WTC11 (cell line): Measurements from ENCODE around the gene MARCHF10. TPM values are rescaled to one million over a fixed set of nuclear protein-coding genes. Genes with fewer than 3 reads are reported as not detected.

Source experiments
- ATAC-seq: fragments of 200-7000 bp; cut with Tn5 transposase; 2 replicates; pipeline ENCODE4 v1.10.0; 2021; ENCODE audit warnings: mild to moderate bottlenecking, moderate library complexity
- CTCF ChIA-PET: fragments of 300-600 bp; sonication (Branson Sonifier 250); formaldehyde crosslinking; loops from one replicate; lab custom pipeline; 2021; ENCODE audit warnings: antibody characterized with exemption; lab: Charles Lee
- POLR2A ChIA-PET: fragments of 350-600 bp; sonication (Branson Sonifier 250); formaldehyde crosslinking; loops from one replicate; lab custom pipeline; 2021; ENCODE audit warnings: antibody characterized with exemption; lab: Charles Lee
- DNase-seq: peaks from one replicate; pipeline ENCODE4 v3.0.0; 2021; ENCODE audit warnings: low spot score
- H3K27ac Mint-ChIP-seq: 2 replicates; pipeline ENCODE4 v1.8.0; 2021; ENCODE audit warnings: mixed read lengths
- H3K27me3 Mint-ChIP-seq: 2 replicates; pipeline ENCODE4 v1.8.0; 2021; ENCODE audit warnings: low read depth, mild to moderate bottlenecking, moderate library complexity, mixed read lengths
- H3K36me3 Mint-ChIP-seq: 2 replicates; pipeline ENCODE4 v1.8.0; 2021; ENCODE audit warnings: mixed read lengths
- H3K4me1 Mint-ChIP-seq: 2 replicates; pipeline ENCODE4 v1.8.0; 2022; ENCODE audit warnings: mixed read lengths
- H3K4me3 Mint-ChIP-seq: 2 replicates; pipeline ENCODE4 v1.8.0; 2021; ENCODE audit warnings: mild to moderate bottlenecking, moderate library complexity, mixed read lengths
- H3K9me3 Mint-ChIP-seq: 2 replicates; pipeline ENCODE4 v1.8.0; 2021; ENCODE audit warnings: mixed read lengths
- CREB1 ChIP-seq: sonication (generic); formaldehyde crosslinking; IDR thresholded peaks from 2 replicates; pipeline ENCODE4 v1.8.0; 2023; ENCODE audit warnings: mild to moderate bottlenecking, missing genetic modification reagents
- IRF2 ChIP-seq: sonication (generic); formaldehyde crosslinking; IDR thresholded peaks from 2 replicates; pipeline ENCODE4 v1.8.0; 2022; ENCODE audit warnings: low read depth, missing genetic modification reagents, borderline replicate concordance
- JAZF1 ChIP-seq: fragments of 250-450 bp; sonication (Bioruptor Pico); IDR thresholded peaks from 2 replicates; pipeline ENCODE4 v1.9.0; 2021; ENCODE audit warnings: moderate library complexity, mild to moderate bottlenecking, inconsistent platforms
- KAT7 ChIP-seq: sonication (generic); formaldehyde crosslinking; IDR thresholded peaks from 2 replicates; pipeline ENCODE4 v1.8.1; 2023; ENCODE audit warnings: missing genetic modification reagents, mild to moderate bottlenecking, borderline replicate concordance
- MYBL2 ChIP-seq: sonication (generic); formaldehyde crosslinking; IDR thresholded peaks from 2 replicates; pipeline ENCODE4 v1.8.1; 2023; ENCODE audit warnings: mild to moderate bottlenecking, moderate library complexity, missing genetic modification reagents
- NFATC4 ChIP-seq: fragments of 250-450 bp; sonication (Bioruptor Pico); IDR thresholded peaks from 2 replicates; pipeline ENCODE4 v1.9.0; 2021; ENCODE audit warnings: mild to moderate bottlenecking
- OVOL2 ChIP-seq: fragments of 250-450 bp; sonication (Bioruptor Pico); IDR thresholded peaks from 2 replicates; pipeline ENCODE4 v1.9.0; 2021; ENCODE audit warnings: mild to moderate bottlenecking, borderline replicate concordance
- TEAD1 ChIP-seq: sonication (generic); formaldehyde crosslinking; IDR thresholded peaks from 2 replicates; pipeline ENCODE4 v1.8.0; 2022; ENCODE audit warnings: mild to moderate bottlenecking, missing genetic modification reagents
- ZNF219 ChIP-seq: sonication (generic); formaldehyde crosslinking; IDR thresholded peaks from 2 replicates; pipeline ENCODE4 v1.8.0; 2023; ENCODE audit warnings: missing genetic modification reagents, mild to moderate bottlenecking, borderline replicate concordance
- total RNA-seq: library from RNA; stranded (reverse); gene quantifications from 3 replicates; pipeline ENCODE4 v1.2.3, GENCODE V29; 2021
- TF ChIP-seq, protein P1 (sequence below): sonication (generic); formaldehyde crosslinking; IDR thresholded peaks from 2 replicates; pipeline ENCODE4 v1.8.1; 2023; ENCODE audit warnings: mild to moderate bottlenecking, missing genetic modification reagents, borderline replicate concordance
- TF ChIP-seq, protein P2 (sequence below): sonication (generic); formaldehyde crosslinking; IDR thresholded peaks from 2 replicates; pipeline ENCODE4 v1.8.1; 2023; ENCODE audit warnings: mild to moderate bottlenecking, missing genetic modification reagents
- TF ChIP-seq, protein P3 (sequence below): sonication (generic); formaldehyde crosslinking; IDR thresholded peaks from 2 replicates; pipeline ENCODE4 v1.8.1; 2022; ENCODE audit warnings: missing genetic modification reagents, borderline replicate concordance
- TF ChIP-seq, protein P4 (sequence below): sonication (generic); formaldehyde crosslinking; IDR thresholded peaks from 2 replicates; pipeline ENCODE4 v1.8.0; 2022; ENCODE audit warnings: mild to moderate bottlenecking, missing genetic modification reagents
- TF ChIP-seq, protein P5 (sequence below): fragments of 250-450 bp; sonication (Bioruptor Pico); IDR thresholded peaks from 2 replicates; pipeline ENCODE4 v1.9.0; 2021; ENCODE audit warnings: mild to moderate bottlenecking, borderline replicate concordance
- TF ChIP-seq, protein P6 (sequence below): sonication (generic); formaldehyde crosslinking; IDR thresholded peaks from 2 replicates; pipeline ENCODE4 v1.8.1; 2023; ENCODE audit warnings: mild to moderate bottlenecking, missing genetic modification reagents, moderate library complexity

Gene MARCHF10
- total RNA-seq, 1 experiment from 2014 or later = 1.0 TPM

DNA sequence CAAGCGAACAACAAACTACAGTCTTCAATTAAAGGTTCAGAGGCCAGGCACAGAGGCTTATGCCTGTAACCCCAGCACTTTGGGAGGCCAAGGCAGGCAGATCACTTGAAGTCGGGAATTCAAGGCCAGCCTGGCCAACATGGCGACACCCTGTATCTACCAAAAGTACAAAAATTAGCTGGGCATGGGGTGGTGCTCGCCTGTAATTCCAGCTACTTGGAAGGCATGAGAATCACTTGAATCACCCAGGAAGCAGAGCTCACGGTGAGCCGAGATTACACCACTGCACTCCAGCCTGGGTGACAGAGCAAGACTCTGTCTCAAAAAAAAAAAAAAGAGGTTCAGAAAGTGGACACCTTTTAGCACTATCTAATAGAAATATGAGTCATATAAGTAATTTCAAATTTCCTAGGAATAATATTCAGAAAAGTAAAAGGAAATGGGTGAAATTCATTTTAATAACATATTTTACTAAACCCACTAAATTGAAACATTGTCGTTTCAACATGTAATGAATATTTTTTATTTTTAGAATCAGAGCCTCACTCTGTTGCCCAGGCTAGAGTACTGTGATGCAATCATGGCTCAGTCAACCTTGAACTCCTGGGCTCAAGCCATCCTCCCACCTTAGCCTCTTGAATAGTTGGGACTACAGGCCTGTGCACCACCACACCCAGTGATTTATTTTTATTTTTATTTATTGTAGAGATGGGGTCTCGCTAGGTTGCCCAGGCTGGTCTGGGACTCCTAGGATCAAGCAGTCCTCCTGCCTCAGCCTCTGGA lies 15.2 kb upstream of the MARCHF10 start:
- Mint-ChIP-seq H3K27me3 (no peaks in the 10 kb centered on the region), H3K4me3 (no peak overlapping the region), H3K9me3 (no peaks in the 10 kb centered on the region), H3K36me3 (no peaks in the 10 kb centered on the region), H3K4me1 (peaks cover 37% of the 10 kb centered on the region)
- no peak for ATAC-seq
- DNase-seq = no peak
- CTCF ChIA-PET = no interaction called here
- TF ChIP-seq, protein P1, sequence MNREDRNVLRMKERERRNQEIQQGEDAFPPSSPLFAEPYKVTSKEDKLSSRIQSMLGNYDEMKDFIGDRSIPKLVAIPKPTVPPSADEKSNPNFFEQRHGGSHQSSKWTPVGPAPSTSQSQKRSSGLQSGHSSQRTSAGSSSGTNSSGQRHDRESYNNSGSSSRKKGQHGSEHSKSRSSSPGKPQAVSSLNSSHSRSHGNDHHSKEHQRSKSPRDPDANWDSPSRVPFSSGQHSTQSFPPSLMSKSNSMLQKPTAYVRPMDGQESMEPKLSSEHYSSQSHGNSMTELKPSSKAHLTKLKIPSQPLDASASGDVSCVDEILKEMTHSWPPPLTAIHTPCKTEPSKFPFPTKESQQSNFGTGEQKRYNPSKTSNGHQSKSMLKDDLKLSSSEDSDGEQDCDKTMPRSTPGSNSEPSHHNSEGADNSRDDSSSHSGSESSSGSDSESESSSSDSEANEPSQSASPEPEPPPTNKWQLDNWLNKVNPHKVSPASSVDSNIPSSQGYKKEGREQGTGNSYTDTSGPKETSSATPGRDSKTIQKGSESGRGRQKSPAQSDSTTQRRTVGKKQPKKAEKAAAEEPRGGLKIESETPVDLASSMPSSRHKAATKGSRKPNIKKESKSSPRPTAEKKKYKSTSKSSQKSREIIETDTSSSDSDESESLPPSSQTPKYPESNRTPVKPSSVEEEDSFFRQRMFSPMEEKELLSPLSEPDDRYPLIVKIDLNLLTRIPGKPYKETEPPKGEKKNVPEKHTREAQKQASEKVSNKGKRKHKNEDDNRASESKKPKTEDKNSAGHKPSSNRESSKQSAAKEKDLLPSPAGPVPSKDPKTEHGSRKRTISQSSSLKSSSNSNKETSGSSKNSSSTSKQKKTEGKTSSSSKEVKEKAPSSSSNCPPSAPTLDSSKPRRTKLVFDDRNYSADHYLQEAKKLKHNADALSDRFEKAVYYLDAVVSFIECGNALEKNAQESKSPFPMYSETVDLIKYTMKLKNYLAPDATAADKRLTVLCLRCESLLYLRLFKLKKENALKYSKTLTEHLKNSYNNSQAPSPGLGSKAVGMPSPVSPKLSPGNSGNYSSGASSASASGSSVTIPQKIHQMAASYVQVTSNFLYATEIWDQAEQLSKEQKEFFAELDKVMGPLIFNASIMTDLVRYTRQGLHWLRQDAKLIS (CRISPR knock-in tag) = no peak
- TF ChIP-seq TEAD1 (CRISPR knock-in tag) = no peak
- TF ChIP-seq, protein P2, sequence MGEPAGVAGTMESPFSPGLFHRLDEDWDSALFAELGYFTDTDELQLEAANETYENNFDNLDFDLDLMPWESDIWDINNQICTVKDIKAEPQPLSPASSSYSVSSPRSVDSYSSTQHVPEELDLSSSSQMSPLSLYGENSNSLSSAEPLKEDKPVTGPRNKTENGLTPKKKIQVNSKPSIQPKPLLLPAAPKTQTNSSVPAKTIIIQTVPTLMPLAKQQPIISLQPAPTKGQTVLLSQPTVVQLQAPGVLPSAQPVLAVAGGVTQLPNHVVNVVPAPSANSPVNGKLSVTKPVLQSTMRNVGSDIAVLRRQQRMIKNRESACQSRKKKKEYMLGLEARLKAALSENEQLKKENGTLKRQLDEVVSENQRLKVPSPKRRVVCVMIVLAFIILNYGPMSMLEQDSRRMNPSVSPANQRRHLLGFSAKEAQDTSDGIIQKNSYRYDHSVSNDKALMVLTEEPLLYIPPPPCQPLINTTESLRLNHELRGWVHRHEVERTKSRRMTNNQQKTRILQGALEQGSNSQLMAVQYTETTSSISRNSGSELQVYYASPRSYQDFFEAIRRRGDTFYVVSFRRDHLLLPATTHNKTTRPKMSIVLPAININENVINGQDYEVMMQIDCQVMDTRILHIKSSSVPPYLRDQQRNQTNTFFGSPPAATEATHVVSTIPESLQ (CRISPR knock-in tag) = no peak
- no peak for TF ChIP-seq NFATC4 (CRISPR knock-in tag)
- TF ChIP-seq, protein P3, sequence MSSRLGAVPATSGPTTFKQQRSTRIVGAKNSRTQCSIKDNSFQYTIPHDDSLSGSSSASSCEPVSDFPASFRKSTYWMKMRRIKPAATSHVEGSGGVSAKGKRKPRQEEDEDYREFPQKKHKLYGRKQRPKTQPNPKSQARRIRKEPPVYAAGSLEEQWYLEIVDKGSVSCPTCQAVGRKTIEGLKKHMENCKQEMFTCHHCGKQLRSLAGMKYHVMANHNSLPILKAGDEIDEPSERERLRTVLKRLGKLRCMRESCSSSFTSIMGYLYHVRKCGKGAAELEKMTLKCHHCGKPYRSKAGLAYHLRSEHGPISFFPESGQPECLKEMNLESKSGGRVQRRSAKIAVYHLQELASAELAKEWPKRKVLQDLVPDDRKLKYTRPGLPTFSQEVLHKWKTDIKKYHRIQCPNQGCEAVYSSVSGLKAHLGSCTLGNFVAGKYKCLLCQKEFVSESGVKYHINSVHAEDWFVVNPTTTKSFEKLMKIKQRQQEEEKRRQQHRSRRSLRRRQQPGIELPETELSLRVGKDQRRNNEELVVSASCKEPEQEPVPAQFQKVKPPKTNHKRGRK (CRISPR knock-in tag) = no peak
- TF ChIP-seq KAT7 (CRISPR knock-in tag) = no peak
- no peak for TF ChIP-seq OVOL2 (CRISPR knock-in tag)
- TF ChIP-seq, protein P4, sequence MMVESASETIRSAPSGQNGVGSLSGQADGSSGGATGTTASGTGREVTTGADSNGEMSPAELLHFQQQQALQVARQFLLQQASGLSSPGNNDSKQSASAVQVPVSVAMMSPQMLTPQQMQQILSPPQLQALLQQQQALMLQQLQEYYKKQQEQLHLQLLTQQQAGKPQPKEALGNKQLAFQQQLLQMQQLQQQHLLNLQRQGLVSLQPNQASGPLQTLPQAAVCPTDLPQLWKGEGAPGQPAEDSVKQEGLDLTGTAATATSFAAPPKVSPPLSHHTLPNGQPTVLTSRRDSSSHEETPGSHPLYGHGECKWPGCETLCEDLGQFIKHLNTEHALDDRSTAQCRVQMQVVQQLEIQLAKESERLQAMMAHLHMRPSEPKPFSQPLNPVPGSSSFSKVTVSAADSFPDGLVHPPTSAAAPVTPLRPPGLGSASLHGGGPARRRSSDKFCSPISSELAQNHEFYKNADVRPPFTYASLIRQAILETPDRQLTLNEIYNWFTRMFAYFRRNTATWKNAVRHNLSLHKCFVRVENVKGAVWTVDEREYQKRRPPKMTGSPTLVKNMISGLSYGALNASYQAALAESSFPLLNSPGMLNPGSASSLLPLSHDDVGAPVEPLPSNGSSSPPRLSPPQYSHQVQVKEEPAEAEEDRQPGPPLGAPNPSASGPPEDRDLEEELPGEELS (CRISPR knock-in tag) = no peak
- TF ChIP-seq IRF2 (CRISPR knock-in tag) = no peak
- TF ChIP-seq ZNF219 (CRISPR knock-in tag) = no peak
- no peak for TF ChIP-seq CREB1 (CRISPR knock-in tag)
- TF ChIP-seq, all 79 proteins: peak for 0
- POLR2A ChIA-PET = no interaction called here
- no peak overlapping the region for H3K27ac Mint-ChIP-seq

DNA sequence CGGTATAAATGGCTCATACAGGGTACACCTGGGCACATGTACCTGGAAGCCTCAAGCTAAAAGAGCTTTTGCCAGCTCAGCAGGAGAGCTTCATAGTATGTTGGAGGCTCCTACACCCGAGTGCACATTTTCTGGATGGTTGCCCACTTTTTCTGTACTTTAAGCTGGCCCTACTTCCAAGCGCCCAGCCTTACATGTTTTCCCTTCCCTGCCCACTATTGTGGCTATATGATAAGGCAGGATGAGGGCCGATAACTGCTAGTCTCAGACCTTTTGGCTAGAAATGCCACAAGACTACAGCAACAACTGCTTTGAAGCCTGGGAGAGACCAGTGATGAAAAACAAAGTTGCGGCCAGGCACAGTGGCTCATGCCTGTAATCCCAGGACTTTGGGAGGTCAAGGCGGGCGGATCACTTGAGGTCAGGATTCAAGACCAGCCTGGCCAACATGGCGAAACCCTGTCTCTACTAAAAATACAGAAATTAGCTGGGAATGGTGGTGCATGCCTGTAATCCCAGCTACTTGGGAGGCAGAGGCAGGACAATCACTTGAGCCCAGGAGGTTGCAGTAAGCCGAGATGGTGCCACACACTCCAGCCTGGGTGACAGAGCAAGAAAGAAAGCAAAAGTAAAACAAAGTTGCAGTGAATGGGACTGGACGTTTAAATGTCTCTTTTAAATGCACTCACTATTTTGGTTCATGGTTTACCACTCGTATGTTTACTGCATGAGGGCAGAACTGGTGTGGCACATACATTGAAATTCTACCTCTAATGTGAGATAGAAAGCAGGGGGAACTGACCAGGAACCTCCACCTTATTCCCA lies 14.2 kb upstream of the MARCHF10 start:
- TF ChIP-seq MYBL2 (no peak), JAZF1 (CRISPR knock-in tag) (no peak)
- TF ChIP-seq, protein P5, sequence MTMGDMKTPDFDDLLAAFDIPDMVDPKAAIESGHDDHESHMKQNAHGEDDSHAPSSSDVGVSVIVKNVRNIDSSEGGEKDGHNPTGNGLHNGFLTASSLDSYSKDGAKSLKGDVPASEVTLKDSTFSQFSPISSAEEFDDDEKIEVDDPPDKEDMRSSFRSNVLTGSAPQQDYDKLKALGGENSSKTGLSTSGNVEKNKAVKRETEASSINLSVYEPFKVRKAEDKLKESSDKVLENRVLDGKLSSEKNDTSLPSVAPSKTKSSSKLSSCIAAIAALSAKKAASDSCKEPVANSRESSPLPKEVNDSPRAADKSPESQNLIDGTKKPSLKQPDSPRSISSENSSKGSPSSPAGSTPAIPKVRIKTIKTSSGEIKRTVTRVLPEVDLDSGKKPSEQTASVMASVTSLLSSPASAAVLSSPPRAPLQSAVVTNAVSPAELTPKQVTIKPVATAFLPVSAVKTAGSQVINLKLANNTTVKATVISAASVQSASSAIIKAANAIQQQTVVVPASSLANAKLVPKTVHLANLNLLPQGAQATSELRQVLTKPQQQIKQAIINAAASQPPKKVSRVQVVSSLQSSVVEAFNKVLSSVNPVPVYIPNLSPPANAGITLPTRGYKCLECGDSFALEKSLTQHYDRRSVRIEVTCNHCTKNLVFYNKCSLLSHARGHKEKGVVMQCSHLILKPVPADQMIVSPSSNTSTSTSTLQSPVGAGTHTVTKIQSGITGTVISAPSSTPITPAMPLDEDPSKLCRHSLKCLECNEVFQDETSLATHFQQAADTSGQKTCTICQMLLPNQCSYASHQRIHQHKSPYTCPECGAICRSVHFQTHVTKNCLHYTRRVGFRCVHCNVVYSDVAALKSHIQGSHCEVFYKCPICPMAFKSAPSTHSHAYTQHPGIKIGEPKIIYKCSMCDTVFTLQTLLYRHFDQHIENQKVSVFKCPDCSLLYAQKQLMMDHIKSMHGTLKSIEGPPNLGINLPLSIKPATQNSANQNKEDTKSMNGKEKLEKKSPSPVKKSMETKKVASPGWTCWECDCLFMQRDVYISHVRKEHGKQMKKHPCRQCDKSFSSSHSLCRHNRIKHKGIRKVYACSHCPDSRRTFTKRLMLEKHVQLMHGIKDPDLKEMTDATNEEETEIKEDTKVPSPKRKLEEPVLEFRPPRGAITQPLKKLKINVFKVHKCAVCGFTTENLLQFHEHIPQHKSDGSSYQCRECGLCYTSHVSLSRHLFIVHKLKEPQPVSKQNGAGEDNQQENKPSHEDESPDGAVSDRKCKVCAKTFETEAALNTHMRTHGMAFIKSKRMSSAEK (CRISPR knock-in tag) = no peak
- TF ChIP-seq, protein P6, sequence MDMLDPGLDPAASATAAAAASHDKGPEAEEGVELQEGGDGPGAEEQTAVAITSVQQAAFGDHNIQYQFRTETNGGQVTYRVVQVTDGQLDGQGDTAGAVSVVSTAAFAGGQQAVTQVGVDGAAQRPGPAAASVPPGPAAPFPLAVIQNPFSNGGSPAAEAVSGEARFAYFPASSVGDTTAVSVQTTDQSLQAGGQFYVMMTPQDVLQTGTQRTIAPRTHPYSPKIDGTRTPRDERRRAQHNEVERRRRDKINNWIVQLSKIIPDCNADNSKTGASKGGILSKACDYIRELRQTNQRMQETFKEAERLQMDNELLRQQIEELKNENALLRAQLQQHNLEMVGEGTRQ (CRISPR knock-in tag) = no peak
- H3K4me1 Mint-ChIP-seq = peaks cover 37% of the 10 kb centered on the region
- no peak overlapping the region for H3K4me3 Mint-ChIP-seq
- no peaks in the 10 kb centered on the region for H3K9me3 Mint-ChIP-seq
- ATAC-seq (no peak), DNase-seq (no peak)
- no peak overlapping the region for H3K27ac Mint-ChIP-seq
- H3K36me3 Mint-ChIP-seq = no peaks in the 10 kb centered on the region
- POLR2A ChIA-PET = no interaction called here
- CTCF ChIA-PET = no interaction called here
- no peaks in the 10 kb centered on the region for H3K27me3 Mint-ChIP-seq
